ENCODE results near the gene PXN. TPM values are rescaled to one million over a fixed set of nuclear protein-coding genes. Genes with fewer than 3 reads are reported as not detected.

The PXN gene
- total RNA-seq, 2 experiments from 2014 or later, result 229 to 230 TPM

DNA sequence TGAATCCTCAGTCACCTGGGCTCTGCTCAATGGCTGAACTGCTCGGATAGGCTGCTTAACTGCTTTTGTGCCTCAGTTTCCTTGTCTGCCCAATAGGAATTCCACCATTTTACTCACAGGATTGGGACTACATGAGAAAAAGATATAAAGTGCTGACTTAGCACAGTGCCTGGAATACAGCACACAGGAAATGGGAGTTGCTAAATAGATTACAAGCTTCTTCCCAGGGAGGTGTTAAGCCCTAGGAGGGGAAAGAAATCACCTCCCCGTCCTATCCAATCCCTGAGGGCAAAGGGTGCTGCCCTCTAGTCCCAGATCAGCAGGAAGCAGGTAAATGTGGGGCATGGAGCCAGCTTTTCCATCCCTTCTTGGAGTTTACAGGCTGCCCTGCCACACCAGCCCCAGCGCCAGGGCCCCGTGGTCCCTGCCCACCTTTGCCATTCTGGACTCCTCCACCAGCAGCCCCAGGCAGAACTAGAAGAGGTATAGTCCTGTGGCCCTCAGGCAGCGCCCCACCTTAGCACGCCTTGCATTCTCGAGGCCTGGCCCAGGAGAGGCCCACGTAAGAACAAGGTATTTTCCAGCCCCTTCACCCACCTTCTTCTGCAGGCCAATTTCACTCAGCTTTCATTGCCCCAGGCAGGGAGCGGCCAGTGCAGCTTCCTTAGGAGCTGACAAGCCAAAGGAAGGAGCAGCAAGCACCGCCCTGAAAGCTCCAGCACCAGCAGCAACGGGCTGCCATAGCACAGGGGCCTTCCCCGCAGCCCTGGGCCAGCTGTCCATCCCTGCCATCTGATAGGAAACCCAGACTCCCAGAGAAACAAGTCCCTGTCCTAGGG lies 35.8 kb downstream of the PXN start:
- no peaks in the 10 kb centered on the region for H3K9me3 ChIP-seq (ENCODE audit: control insufficient read depth in 1 of 2, insufficient read depth in 1 of 2, low read length in 2 of 2)
- no peaks in the 10 kb centered on the region for H3K27me3 ChIP-seq (ENCODE audit: control insufficient read depth in 1 of 2, insufficient read depth in 2 of 2, low read length in 2 of 2)
- Mint-ChIP-seq H3K4me1 (ENCODE audit: low read depth) (peaks cover 98% of the 10 kb centered on the region), H3K36me3 (ENCODE audit: low read depth) (peaks cover 32% of the 10 kb centered on the region), H3K9me3 (no peaks in the 10 kb centered on the region), H3K27me3 (no peaks in the 10 kb centered on the region), H3K4me3 (peak overlapping the region; percentile 38), H3K27ac (peak overlapping the region; percentile 88)
- DNase-seq (peak in 1 of 14 experiments; percentile 10), ATAC-seq (ENCODE audit: poor library complexity) (no peak)
- ChIA-PET CTCF (interaction anchor here (1.6 to 9.6 kb wide), 5 partner anchors 19 to 35 kb away, joined by 3 to 234 read pairs (median 29); partner anchors contain the start of gene PXN), POLR2A (interaction anchor here (1.4 to 9.5 kb wide), 6 partner anchors 10 to 62 kb away, joined by 4 to 192 read pairs (median 114); partner anchors contain the start of genes PXN, RNU4-1, RNU4-2 and RPLP0)
- H3K4me1 ChIP-seq (ENCODE audit: insufficient read depth, low read length), result peaks cover 98% of the 10 kb centered on the region
- peak overlapping the region; percentile 64 to 69 for H3K27ac ChIP-seq (ENCODE audit: low read depth in 1 of 2, low read length in 2 of 2)
- intact Hi-C loops (cut with DNase I, micrococcal nuclease), result loop anchor here in 1 of 2 experiments (2.0 kb wide), 1 partner anchor 21 kb away; no protein-coding TSS in a partner anchor
- H3K4me3 ChIP-seq (ENCODE audit: low read length), result no peak overlapping the region
- TF ChIP-seq, protein P1, sequence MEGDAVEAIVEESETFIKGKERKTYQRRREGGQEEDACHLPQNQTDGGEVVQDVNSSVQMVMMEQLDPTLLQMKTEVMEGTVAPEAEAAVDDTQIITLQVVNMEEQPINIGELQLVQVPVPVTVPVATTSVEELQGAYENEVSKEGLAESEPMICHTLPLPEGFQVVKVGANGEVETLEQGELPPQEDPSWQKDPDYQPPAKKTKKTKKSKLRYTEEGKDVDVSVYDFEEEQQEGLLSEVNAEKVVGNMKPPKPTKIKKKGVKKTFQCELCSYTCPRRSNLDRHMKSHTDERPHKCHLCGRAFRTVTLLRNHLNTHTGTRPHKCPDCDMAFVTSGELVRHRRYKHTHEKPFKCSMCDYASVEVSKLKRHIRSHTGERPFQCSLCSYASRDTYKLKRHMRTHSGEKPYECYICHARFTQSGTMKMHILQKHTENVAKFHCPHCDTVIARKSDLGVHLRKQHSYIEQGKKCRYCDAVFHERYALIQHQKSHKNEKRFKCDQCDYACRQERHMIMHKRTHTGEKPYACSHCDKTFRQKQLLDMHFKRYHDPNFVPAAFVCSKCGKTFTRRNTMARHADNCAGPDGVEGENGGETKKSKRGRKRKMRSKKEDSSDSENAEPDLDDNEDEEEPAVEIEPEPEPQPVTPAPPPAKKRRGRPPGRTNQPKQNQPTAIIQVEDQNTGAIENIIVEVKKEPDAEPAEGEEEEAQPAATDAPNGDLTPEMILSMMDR (IDR thresholded peaks at IDR 0.05), result no peak
- peaks cover 34% of the 10 kb centered on the region for H3K36me3 ChIP-seq (ENCODE audit: insufficient read depth, low read length)

DNA sequence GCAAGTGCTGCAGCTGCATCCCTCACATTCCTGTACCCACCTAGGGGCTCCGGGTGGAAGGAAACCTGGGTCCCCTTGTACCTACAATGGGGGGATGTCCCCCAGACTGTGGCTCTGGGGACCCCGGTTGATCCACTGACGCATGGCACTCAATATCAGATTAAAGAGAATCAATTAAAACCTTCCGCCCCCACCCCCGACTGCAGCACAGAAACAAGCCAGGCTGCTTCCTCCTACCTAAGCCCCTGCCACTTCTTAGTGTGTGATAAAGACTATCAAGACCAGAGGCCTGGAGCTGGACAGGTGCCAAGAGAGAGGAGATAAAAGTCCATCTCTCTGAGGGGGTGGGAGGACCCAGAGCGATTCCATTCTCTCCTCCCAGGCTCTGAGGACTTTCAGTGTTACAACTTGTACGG lies 36.5 kb downstream of the PXN start:
- no peak for ATAC-seq (ENCODE audit: poor library complexity)
- Mint-ChIP-seq H3K9me3 (no peaks in the 10 kb centered on the region), H3K27me3 (no peaks in the 10 kb centered on the region), H3K4me1 (ENCODE audit: low read depth) (peaks cover 96% of the 10 kb centered on the region), H3K4me3 (no peak overlapping the region), H3K27ac (peak overlapping the region; percentile 88), H3K36me3 (ENCODE audit: low read depth) (peaks cover 38% of the 10 kb centered on the region)
- peak overlapping the region; percentile 64 to 69 for H3K27ac ChIP-seq (ENCODE audit: low read depth in 1 of 2, low read length in 2 of 2)
- peaks cover 98% of the 10 kb centered on the region for H3K4me1 ChIP-seq (ENCODE audit: insufficient read depth, low read length)
- no peak overlapping the region for H3K4me3 ChIP-seq (ENCODE audit: low read length)
- POLR2A ChIA-PET, result interaction anchor here (1.2 to 9.5 kb wide), 9 partner anchors 11 to 62 kb away, joined by 3 to 192 read pairs (median 11); partner anchors contain the start of genes PXN, RNU4-1, RNU4-2 and RPLP0
- CTCF ChIA-PET, result interaction anchor here (1.2 to 9.6 kb wide), 9 partner anchors 8 to 62 kb away, joined by 4 to 234 read pairs (median 13); partner anchors contain the start of genes PXN, RNU4-2 and RPLP0
- intact Hi-C loops (cut with DNase I, micrococcal nuclease), result loop anchor here in 1 of 2 experiments (2.0 kb wide), 1 partner anchor 22 kb away; no protein-coding TSS in a partner anchor
- no peaks in the 10 kb centered on the region for H3K27me3 ChIP-seq (ENCODE audit: control insufficient read depth in 1 of 2, insufficient read depth in 2 of 2, low read length in 2 of 2)
- TF ChIP-seq, protein P1 (IDR thresholded peaks at IDR 0.05), result no peak
- peaks cover 40% of the 10 kb centered on the region for H3K36me3 ChIP-seq (ENCODE audit: insufficient read depth, low read length)
- DNase-seq, result peak in 1 of 14 experiments; percentile 16
- no peaks in the 10 kb centered on the region for H3K9me3 ChIP-seq (ENCODE audit: control insufficient read depth in 1 of 2, insufficient read depth in 1 of 2, low read length in 2 of 2)

DNA sequence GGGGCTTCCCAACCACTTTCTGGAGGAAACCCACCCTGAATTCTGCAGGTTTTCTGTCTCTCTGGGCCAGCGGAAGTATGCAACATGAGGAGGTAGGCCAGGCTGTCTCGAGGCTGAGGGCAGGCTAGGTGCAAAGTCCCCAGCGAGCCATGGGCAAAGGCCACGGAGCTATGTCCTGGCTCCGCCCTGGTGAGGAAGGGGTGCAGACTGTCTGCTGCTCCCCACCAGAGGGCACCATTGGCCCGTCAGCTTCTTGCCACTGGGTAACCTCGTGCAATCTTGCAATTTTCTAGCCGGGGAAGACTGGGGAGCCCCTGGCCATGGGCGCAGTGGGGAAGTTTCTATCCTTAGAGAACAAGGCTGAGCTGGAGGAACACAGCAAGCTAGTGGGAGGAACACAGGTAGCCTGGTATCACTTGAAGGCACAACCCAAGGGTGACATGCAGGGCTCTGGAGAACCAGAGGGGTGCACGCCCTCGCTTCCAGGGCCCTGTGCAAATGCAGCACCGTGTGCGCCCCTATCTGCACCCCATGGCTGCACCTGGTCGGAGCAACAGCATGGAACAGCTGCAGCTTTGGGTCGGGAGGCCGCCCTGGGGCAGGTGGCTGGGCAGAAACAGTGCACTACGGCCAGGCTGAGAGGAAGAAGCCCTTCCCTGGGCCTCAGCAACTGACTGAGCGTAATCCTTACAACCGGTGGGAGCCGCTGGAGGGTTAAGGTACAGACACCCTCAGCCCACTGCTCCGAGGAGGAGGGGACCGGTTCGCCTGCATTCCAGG lies 37.0 kb downstream of the PXN start:
- peaks cover 42% of the 10 kb centered on the region for H3K36me3 Mint-ChIP-seq (ENCODE audit: low read depth)
- H3K27me3 Mint-ChIP-seq, result no peaks in the 10 kb centered on the region
- POLR2A ChIA-PET, result interaction anchor here (0.6 to 9.5 kb wide), 13 partner anchors 9 to 1859 kb away, joined by 3 to 192 read pairs (median 5); partner anchors contain the start of genes BICDL1, PXN, RNU4-1 and RNU4-2
- peak overlapping the region; percentile 70 for H3K27ac Mint-ChIP-seq
- peaks cover 91% of the 10 kb centered on the region for H3K4me1 Mint-ChIP-seq (ENCODE audit: low read depth)
- peak overlapping the region; percentile 28 for H3K4me3 ChIP-seq (ENCODE audit: low read length)
- peaks cover 46% of the 10 kb centered on the region for H3K36me3 ChIP-seq (ENCODE audit: insufficient read depth, low read length)
- H3K9me3 Mint-ChIP-seq, result no peaks in the 10 kb centered on the region
- H3K9me3 ChIP-seq (ENCODE audit: control insufficient read depth in 1 of 2, insufficient read depth in 1 of 2, low read length in 2 of 2), result no peaks in the 10 kb centered on the region
- TF ChIP-seq, protein P1 (IDR thresholded peaks at IDR 0.05), result peak; percentile 93
- peak overlapping the region in 1 of 2 donors; percentile 26 for H3K27ac ChIP-seq (ENCODE audit: low read depth in 1 of 2, low read length in 2 of 2)
- peak; percentile 83 to 94 (median 88) for DNase-seq
- no peaks in the 10 kb centered on the region for H3K27me3 ChIP-seq (ENCODE audit: control insufficient read depth in 1 of 2, insufficient read depth in 2 of 2, low read length in 2 of 2)
- ATAC-seq (ENCODE audit: poor library complexity), result peak; percentile 69
- intact Hi-C loops (cut with DNase I, micrococcal nuclease), result loop anchor here (1.0 to 2.0 kb wide), 4 partner anchors 22 to 38 kb away; partner anchors contain the start of gene PXN (in 1 of the 2)
- H3K4me1 ChIP-seq (ENCODE audit: insufficient read depth, low read length), result peaks cover 95% of the 10 kb centered on the region
- H3K4me3 Mint-ChIP-seq, result peak overlapping the region; percentile 65
- CTCF ChIA-PET, result interaction anchor here (0.5 to 9.6 kb wide), 14 partner anchors 9 to 88 kb away, joined by 3 to 234 read pairs (median 7); partner anchors contain the start of genes PXN, RNU4-1, RNU4-2 and RPLP0
